HepG2 (cell line): ENCODE results near the gene PIAS3. TPM values are rescaled to one million over a fixed set of nuclear protein-coding genes. Genes with fewer than 3 reads are reported as not detected.

Source experiments
- AHR ChIP-seq: IDR thresholded peaks from 2 replicates; pipeline ENCODE4 v1.6.1; 2018; ENCODE audit warnings: missing genetic modification reagents, missing compliant biosample characterization
- HMGXB4 ChIP-seq, 2 experiments: sonication (generic) in 1 of 2; formaldehyde crosslinking in 1 of 2; IDR thresholded peaks; 2 replicates each; pipeline versions ENCODE4 v1.4.0 to v1.6.1; 2018 to 2020; ENCODE audit warnings: missing genetic modification reagents in 2 of 2, borderline replicate concordance in 1 of 2, low read depth in 1 of 2, mild to moderate bottlenecking in 1 of 2, missing biosample characterization in 1 of 2
- MLLT10 ChIP-seq: sonication (generic); formaldehyde crosslinking; IDR thresholded peaks from 2 replicates; pipeline ENCODE4 v1.4.0; 2020; ENCODE audit warnings: missing genetic modification reagents
- SMAD3 ChIP-seq: sonication (generic); formaldehyde crosslinking; IDR thresholded peaks from 2 replicates; pipeline ENCODE4 v1.4.0; 2020; ENCODE audit warnings: missing genetic modification reagents
- ZBTB40 ChIP-seq, 2 experiments: fragments of 450-650 bp in 1 of 2; sonication (generic) in 1 of 2; formaldehyde crosslinking in 1 of 2; IDR thresholded peaks; 2 replicates each; pipeline versions ENCODE4 v1.6.1 to v1.8.0; 2016 to 2022; ENCODE audit warnings: antibody characterized with exemption in 1 of 2, mild to moderate bottlenecking in 1 of 2, missing genetic modification reagents in 1 of 2
- ZFP37 ChIP-seq: sonication (generic); formaldehyde crosslinking; IDR thresholded peaks from 2 replicates; pipeline ENCODE4 v1.4.0; 2020; ENCODE audit warnings: missing genetic modification reagents, borderline replicate concordance
- ZMYM3 ChIP-seq: sonication (generic); formaldehyde crosslinking; IDR thresholded peaks from 2 replicates; pipeline ENCODE4 v1.5.1; 2020; ENCODE audit warnings: mild to moderate bottlenecking, missing genetic modification reagents
- ZNF431 ChIP-seq: sonication (generic); formaldehyde crosslinking; IDR thresholded peaks from 2 replicates; pipeline ENCODE4 v1.9.0; 2022; ENCODE audit warnings: missing genetic modification reagents, low read depth, mild to moderate bottlenecking, borderline replicate concordance
- ZNF616 ChIP-seq: sonication (generic); formaldehyde crosslinking; IDR thresholded peaks from 2 replicates; pipeline ENCODE4 v1.5.0; 2020; ENCODE audit warnings: low read depth, mild to moderate bottlenecking, missing genetic modification reagents
- polyA plus RNA-seq, 8 experiments: library from polyadenylated mRNA; depleted of rRNA in 3 of 8; stranded (reverse) in 7 of 8; unstranded in 1 of 8; fragments of >200 nt; fragmentation: Illumina TruSeq in 4 of 8; extraction: Trizol in 4 of 8; gene quantifications; 2 replicates each; pipeline versions ENCODE4 v1.2.1 to v1.2.3, GENCODE V29; 2011 to 2016; ENCODE audit warnings: low read depth in 4 of 8, missing spikeins in 1 of 8, mixed read lengths in 1 of 8; ENCODE audit not compliant: insufficient read depth in 1 of 8
- total RNA-seq, 5 experiments: library from RNA; depleted of rRNA; stranded (reverse); fragments of >200 nt; fragmentation: Illumina TruSeq; extraction: Trizol; gene quantifications; 2 replicates each; pipeline ENCODE4 v1.2.3, GENCODE V29; 2016; ENCODE audit warnings: low read depth in 1 of 5

PIAS3 gene
- total and polyA plus RNA-seq, 2 of the 13 experiments (the other 11 are each of a cell fraction or from before 2014, with no cell fraction given): 3.7 to 8.0 TPM

- TF ChIP-seq ZBTB40 (IDR thresholded peaks at IDR 0.05) (no peak), ZBTB40 (CRISPR knock-in tag; IDR thresholded peaks at IDR 0.05) (no peak; the same call in 1 of the 2 replicates), MLLT10 (CRISPR knock-in tag) (no peak), ZNF616 (no peak), ZFP37 (CRISPR knock-in tag) (no peak), ZNF431 (CRISPR knock-in tag) (no peak), AHR (CRISPR knock-in tag) (no peak; the same call in 1 of the 2 replicates), HMGXB4 (CRISPR knock-in tag; IDR thresholded peaks at IDR 0.05; ENCODE audit: borderline replicate concordance in 1 of 2, low read depth in 1 of 2) (peak in 1 of 2 experiments; percentile 64; a peak in 3 of 4 replicates), ZMYM3 (peak; percentile 80), SMAD3 (CRISPR knock-in tag) (0 out of 2 replicates have a peak, but pooled peaks have one; percentile 32)
Measured at GRCh38 chr1:145858901-145859490, at the start of gene PIAS3 (continued).
